ENCODE results near the gene CPB2.
A peak's percentile ranks its signal among the peaks of the same experiment; 100 is the strongest.

The CPB2 gene

DNA sequence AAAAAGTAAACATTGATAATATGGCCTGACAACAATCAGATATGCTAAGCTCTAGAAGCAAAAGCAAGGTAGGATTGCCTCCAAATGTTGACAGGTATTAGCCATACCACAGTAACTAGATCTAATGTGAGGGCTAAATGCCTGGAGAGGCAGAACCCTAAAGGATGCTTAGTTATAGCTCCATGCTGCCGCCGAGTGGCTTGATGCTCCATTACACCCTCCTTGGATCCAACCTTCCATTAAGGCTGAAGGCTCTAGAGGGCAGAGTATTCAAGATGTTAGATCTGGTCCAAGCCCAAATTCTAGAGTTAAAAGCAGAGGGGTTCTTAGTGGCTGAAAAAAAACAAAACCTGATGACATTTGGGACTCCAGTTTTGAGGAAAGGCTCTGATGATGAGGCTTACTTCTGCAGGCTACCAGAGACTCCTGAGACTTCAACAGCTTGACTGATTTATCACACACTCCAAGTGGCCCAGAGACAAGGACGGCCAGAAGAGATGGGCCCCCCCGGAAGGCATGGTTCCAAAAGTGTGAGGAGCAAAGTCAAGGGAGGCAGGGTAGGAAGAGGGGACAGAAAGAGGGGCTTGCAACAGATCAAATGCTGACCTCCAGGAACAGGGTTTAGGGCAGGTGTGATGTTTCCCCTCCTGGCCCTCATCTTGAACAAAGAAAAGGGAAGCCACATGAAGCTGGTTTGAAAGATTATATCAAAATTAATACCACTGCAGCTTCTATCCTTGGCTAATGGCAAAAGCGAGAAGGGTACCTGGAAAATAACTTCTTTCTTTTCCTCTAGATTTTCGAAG, 21.9 kb upstream of the CPB2 start:
- DNase-seq, result peak; percentile 27

DNA sequence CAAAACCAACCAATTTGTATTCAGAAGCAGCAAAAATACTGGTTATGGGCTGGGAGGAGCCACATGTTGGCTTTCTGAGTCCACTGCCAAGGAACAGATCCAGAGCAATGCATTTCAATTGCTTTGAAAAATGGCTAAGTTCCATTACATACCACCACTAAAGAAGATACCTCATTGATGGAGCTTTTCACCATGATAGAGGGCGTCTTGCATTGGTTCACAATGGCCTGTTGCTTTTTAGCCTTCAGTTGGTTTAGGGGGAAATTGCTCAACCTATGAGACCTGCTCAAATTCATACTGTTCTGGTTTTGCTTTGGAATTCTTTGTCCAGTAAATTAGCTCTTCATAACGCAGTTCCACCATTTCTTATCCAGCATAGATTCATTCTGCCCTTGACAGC, 21.2 kb upstream of the CPB2 start:
- no peak for DNase-seq

GRCh38 chr13:46124967-46125933, 20.4 kb upstream of the CPB2 start:
- no peak for DNase-seq

- no peak for DNase-seq
Observed at GRCh38 chr13:46124531-46124966, 19.7 kb upstream of the CPB2 start.

- DNase-seq, result no peak
Observed at GRCh38 chr13:46122304-46122703, 17.5 kb upstream of the CPB2 start.

- no peak for DNase-seq
Observed at GRCh38 chr13:46121597-46122163, 16.8 kb upstream of the CPB2 start.

DNA sequence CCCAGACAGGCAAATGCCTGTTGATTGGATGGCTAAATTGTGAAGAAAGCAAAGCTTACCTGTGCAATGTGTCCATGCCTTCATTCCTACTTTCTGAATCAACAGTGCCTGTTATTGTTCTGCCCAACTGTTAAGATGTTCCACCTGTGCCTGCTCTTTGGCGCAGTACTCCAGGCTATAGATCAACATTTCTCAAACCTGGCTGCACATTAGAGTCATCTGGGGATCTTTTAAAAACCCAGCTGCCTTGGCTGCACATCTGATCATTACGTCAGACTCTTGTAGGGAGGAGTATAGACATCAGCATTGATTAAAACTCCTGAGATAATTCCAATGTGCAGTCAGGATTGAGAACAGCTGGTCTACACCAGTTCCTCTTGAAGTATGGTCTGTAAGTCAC, 16.2 kb upstream of the CPB2 start:
- no peak for DNase-seq

DNA sequence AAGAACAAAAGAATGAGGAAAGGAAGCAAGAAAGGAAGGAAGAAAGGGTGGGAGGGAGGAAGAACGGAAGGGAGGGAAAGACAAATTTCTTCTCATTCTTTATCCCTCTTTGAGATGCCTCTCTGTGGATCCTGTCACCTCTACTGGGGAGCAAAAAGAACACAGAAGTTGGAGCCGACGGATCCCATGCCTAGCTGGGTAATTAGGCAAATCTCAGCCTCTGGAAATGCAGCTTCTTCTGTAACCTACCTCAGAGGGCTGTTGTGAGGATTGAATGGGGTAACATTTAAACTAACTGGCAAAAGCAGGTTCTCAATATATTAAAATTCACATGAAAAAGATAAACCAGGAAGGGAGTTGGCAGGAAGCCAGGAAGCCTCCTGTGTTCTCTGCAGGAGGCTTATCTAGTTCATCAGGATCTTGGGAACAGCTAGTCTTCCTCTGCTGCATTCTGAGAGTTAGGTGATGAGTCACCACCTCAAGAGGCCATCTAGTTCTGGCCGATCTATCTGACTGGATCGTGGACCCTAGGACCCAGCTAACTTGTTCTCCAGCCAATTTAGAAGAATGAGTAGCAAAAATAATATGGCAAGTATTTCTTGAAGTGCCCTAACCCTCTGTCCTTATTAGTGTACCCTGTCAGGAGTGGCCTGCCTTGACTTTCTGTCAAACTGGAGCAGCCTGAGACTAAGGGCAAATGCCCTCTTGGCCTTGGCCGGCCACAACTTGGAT, 15.2 kb upstream of the CPB2 start:
- DNase-seq, result no peak

- DNase-seq, result no peak
Observed at GRCh38 chr13:46116653-46117502, 12.0 kb upstream of the CPB2 start.

DNA sequence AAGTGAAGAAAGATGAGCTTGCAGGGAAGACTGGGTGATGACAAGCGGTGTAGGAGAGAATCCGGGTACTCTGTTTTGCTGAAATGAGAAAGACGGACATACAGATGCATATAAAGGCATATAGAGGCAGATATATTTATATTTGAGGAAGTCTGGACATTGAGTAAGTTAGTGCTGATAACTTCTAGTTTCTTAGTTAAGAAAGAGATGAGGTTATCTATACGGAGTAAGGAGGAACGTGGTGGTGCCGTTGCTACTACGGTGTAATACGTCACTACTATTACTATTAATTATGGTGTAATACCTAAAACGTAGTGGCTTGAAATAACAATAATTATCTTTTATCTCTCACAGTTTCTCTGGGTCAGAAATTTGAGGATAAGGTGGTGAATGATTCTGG, 9.8 kb upstream of the CPB2 start:
- DNase-seq, result no peak

DNA sequence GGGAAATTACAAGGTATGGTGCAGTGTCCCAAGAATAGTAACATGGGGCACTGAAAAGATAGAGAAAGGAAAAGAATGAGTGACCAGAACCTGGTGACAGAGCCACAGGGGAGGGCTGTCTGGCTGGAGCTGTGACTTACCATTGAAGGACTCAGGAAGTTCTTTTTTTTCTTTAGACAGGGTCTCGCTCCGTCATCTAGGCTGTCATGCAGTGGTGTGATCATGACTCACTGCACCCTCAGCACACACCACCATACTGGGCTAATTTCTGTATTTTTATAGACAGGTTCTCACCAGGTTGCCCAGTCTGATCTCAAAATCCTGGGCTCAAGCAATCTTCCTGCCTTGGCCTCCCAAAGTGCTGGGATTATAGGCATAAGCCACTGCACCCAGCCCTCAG, 8.8 kb upstream of the CPB2 start:
- DNase-seq, result no peak

DNA sequence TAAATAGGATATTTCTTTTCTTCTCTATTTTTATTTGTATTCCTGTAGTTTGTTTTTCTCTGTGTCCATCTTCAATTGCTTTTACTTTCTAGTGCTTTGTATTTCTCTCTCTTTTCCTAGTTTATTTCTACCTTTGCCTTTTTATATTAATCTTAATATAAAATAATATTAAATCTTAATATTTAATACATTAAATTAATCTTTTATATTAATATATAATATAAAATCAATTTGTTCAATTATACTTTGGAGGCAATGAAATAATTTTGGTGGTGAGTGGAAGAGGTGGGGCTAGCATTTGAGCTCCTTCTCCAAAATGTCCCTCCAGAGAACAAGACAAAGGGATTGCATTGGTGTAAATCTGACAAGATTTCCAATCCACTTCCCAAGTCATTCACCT, 6.3 kb upstream of the CPB2 start:
- DNase-seq, result no peak

DNA sequence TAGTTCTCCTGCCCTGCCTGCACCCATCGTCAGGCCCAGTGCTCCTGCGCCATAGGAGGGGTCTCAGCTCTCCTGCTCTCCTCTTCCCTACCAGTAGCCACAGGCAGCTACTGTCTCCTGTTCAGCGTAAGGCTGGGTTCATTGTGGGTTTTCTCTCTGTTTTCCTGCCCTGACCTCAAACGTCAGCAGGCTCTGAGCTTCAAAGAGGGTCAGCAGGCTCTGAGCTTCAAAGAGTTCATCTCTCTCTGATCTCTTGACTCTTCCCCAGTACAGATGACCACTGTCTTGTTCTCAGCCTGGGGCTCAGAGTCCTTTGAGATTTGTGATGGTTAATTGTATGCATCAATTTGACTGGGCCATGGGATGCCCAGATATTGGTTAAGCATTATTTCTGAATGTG, 4.6 kb upstream of the CPB2 start:
- no peak for DNase-seq

GRCh38 chr13:46106839-46107371, 2.1 kb upstream of the CPB2 start:
- DNase-seq, result no peak

GRCh38 chr13:46103037-46103436, 1.8 kb downstream of the CPB2 start:
- no peak for DNase-seq

DNA sequence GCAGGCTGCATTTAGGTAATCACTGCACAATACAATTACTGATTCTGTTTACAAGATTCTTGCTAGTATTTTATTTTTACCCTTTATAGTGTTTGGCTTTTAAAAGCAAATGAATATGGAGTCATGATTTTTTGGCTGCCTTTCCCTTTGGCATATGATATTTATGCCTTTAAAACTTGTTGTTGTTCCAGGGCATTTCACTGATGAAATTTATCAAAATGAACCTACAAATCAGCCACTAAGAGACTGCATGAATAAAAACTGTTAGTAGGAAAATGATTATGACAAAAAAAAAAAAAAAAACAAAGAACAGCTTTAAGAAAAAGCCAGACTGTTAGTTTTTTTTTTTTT, 2.6 kb downstream of the CPB2 start:
- DNase-seq, result no peak

DNA sequence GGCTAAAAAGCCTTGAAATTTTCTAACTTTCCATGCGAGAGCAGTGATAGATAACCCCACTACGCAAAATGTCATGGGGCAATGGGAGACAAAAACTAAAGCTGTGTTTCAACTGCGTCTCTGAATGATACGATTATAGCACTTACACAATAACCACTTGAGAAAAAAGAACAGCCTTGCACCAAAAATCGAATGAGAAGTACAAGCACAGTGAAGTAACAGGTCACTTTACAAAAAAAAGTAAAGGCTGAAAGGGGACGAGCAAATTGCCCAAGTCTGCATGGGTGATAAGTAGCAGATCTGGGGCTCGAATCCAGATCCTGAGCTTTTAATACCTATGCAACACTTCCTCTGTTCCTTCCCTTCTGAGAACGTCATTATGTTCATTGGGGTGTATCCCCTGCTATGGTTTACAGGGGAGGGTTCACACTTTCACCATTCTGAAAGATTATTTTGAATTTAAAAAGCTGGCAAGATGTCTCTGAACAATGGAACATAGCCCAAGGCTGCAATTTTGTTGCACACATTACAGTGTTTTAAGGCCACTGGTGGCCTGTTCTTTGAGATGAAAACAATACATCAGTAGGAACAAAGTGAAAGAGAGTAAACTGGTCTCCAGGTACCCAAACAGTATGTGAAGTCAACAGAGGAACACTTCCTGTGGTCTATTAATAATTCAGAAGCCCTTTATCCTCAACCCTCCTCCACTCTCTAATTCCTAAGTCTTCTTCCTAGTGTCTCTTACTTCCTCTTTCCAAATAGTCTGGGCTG, 3.2 kb downstream of the CPB2 start:
- DNase-seq, result no peak

- no peak for DNase-seq
Observed at GRCh38 chr13:46101002-46101401, 3.8 kb downstream of the CPB2 start.

DNA sequence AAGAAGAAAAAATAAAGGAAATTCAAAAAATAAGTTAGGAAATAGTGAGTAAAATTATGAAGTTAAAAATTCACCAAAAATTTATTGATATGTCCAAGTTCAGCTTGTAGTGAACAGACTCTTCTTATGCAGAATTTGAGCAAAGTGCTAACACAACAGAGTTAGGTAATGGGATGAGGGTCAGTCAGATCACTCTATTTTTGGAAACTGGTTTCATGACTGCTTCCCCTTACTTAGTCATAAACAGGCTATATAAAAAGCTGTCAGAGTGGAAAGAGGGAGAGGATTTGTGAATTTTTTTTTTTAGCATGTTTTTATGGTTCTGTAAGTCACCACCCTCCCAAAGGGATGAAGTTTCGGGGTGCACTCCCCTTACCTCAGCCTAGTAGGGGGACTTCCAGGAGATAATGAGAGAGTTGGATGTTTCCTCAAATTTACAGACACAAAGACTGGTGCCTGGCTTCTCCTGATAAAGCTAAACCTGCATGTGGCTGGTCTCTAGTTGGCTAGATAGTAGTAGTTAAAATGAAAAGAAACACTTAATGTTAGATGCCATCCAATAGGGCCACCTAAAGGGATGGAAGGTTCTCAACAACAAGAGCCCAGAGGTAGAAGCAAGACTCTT, 4.5 kb downstream of the CPB2 start:
- DNase-seq, result no peak

- DNase-seq, result no peak
Observed at GRCh38 chr13:46097663-46098062, 7.2 kb downstream of the CPB2 start.

GRCh38 chr13:46097015-46097414, 7.8 kb downstream of the CPB2 start:
- no peak for DNase-seq
